WTC11 (cell line): ENCODE measurements around the gene BUD13. TPM values are rescaled to one million over a fixed set of nuclear protein-coding genes. Genes with fewer than 3 reads are reported as not detected.

ENCODE experiments used
- ATAC-seq: fragments of 200-7000 bp; cut with Tn5 transposase; 2 replicates; pipeline ENCODE4 v1.10.0; 2021; ENCODE audit warnings: mild to moderate bottlenecking, moderate library complexity
- CTCF ChIA-PET: fragments of 300-600 bp; sonication (Branson Sonifier 250); formaldehyde crosslinking; loops from one replicate; lab custom pipeline; 2021; ENCODE audit warnings: antibody characterized with exemption; lab: Charles Lee
- POLR2A ChIA-PET: fragments of 350-600 bp; sonication (Branson Sonifier 250); formaldehyde crosslinking; loops from one replicate; lab custom pipeline; 2021; ENCODE audit warnings: antibody characterized with exemption; lab: Charles Lee
- DNase-seq: peaks from one replicate; pipeline ENCODE4 v3.0.0; 2021; ENCODE audit warnings: low spot score
- H3K27ac Mint-ChIP-seq: 2 replicates; pipeline ENCODE4 v1.8.0; 2021; ENCODE audit warnings: mixed read lengths
- H3K27me3 Mint-ChIP-seq: 2 replicates; pipeline ENCODE4 v1.8.0; 2021; ENCODE audit warnings: low read depth, mild to moderate bottlenecking, moderate library complexity, mixed read lengths
- H3K36me3 Mint-ChIP-seq: 2 replicates; pipeline ENCODE4 v1.8.0; 2021; ENCODE audit warnings: mixed read lengths
- H3K4me1 Mint-ChIP-seq: 2 replicates; pipeline ENCODE4 v1.8.0; 2022; ENCODE audit warnings: mixed read lengths
- H3K4me3 Mint-ChIP-seq: 2 replicates; pipeline ENCODE4 v1.8.0; 2021; ENCODE audit warnings: mild to moderate bottlenecking, moderate library complexity, mixed read lengths
- H3K9me3 Mint-ChIP-seq: 2 replicates; pipeline ENCODE4 v1.8.0; 2021; ENCODE audit warnings: mixed read lengths
- AFF4 ChIP-seq: sonication (generic); formaldehyde crosslinking; IDR thresholded peaks from 2 replicates; pipeline ENCODE4 v1.8.1; 2023; ENCODE audit warnings: mild to moderate bottlenecking, missing genetic modification reagents, borderline replicate concordance
- ARID4B ChIP-seq: sonication (generic); formaldehyde crosslinking; IDR thresholded peaks from 2 replicates; pipeline ENCODE4 v1.8.0; 2023; ENCODE audit warnings: missing genetic modification reagents, mild to moderate bottlenecking, borderline replicate concordance
- E2F1 ChIP-seq: sonication (generic); formaldehyde crosslinking; IDR thresholded peaks from 2 replicates; pipeline ENCODE4 v1.8.0; 2022; ENCODE audit warnings: mild to moderate bottlenecking, missing genetic modification reagents
- E2F5 ChIP-seq: sonication (generic); formaldehyde crosslinking; IDR thresholded peaks from 2 replicates; pipeline ENCODE4 v1.8.1; 2022; ENCODE audit warnings: mild to moderate bottlenecking, moderate library complexity, missing genetic modification reagents
- ERG ChIP-seq: fragments of 250-450 bp; sonication (Bioruptor Pico); IDR thresholded peaks from 2 replicates; pipeline ENCODE4 v1.8.0; 2021; ENCODE audit warnings: mild to moderate bottlenecking
- GTF2I ChIP-seq: fragments of 250-450 bp; sonication (Bioruptor Pico); conservative IDR thresholded peaks from 2 replicates; pipeline ENCODE4 v1.4.0; 2021; ENCODE audit warnings: mild to moderate bottlenecking
- IRF1 ChIP-seq: sonication (generic); formaldehyde crosslinking; IDR thresholded peaks from 2 replicates; pipeline ENCODE4 v1.8.0; 2023; ENCODE audit warnings: missing genetic modification reagents
- JUN ChIP-seq: sonication (generic); formaldehyde crosslinking; IDR thresholded peaks from 2 replicates; pipeline ENCODE4 v1.8.0; 2023; ENCODE audit warnings: mild to moderate bottlenecking, missing genetic modification reagents
- MAX ChIP-seq: sonication (generic); formaldehyde crosslinking; IDR thresholded peaks from 2 replicates; pipeline ENCODE4 v1.8.0; 2022; ENCODE audit warnings: mild to moderate bottlenecking, missing genetic modification reagents
- SOX15 ChIP-seq: fragments of 250-450 bp; sonication (Bioruptor Pico); IDR thresholded peaks from 2 replicates; pipeline ENCODE4 v1.9.0; 2021; ENCODE audit warnings: mild to moderate bottlenecking
- ZNF532 ChIP-seq: fragments of 250-450 bp; sonication (Bioruptor Pico); IDR thresholded peaks from 2 replicates; pipeline ENCODE4 v1.9.0; 2021; ENCODE audit warnings: mild to moderate bottlenecking, borderline replicate concordance
- total RNA-seq: library from RNA; stranded (reverse); gene quantifications from 3 replicates; pipeline ENCODE4 v1.2.3, GENCODE V29; 2021

BUD13 gene
- total RNA-seq, 1 experiment from 2014 or later = 20.7 TPM

- TF ChIP-seq E2F1 (CRISPR knock-in tag) (no peak), ERG (CRISPR knock-in tag) (no peak), E2F5 (CRISPR knock-in tag) (no peak), ARID4B (CRISPR knock-in tag) (no peak), GTF2I (CRISPR knock-in tag) (no peak), IRF1 (CRISPR knock-in tag) (no peak), MAX (CRISPR knock-in tag) (no peak)
Measured at GRCh38 chr11:116733969-116734508, 38.7 kb downstream of the BUD13 start (continued).

GRCh38 chr11:116733043-116733755, 39.6 kb downstream of the BUD13 start:
- no peak; the same call in 1 of the 2 replicates for ATAC-seq
- H3K27ac Mint-ChIP-seq = no peak overlapping the region
- CTCF ChIA-PET = interaction anchor here (0.6 to 4.6 kb wide), 37 partner anchors 9 to 848 kb away, joined by 3 to 91 read pairs (median 6); partner anchors contain the start of genes APOA5 and ZPR1
- no peak for DNase-seq
- no peaks in the 10 kb centered on the region for H3K36me3 Mint-ChIP-seq
- no peaks in the 10 kb centered on the region for H3K27me3 Mint-ChIP-seq
- H3K4me3 Mint-ChIP-seq = no peak overlapping the region
- H3K4me1 Mint-ChIP-seq = peaks cover 36% of the 10 kb centered on the region
- POLR2A ChIA-PET = no interaction called here
- no peaks in the 10 kb centered on the region for H3K9me3 Mint-ChIP-seq
- no peak for TF ChIP-seq ERG (CRISPR knock-in tag)
- TF ChIP-seq SOX15 = no peak
- TF ChIP-seq JUN (CRISPR knock-in tag) = no peak
- no peak for TF ChIP-seq ZNF532
- no peak for TF ChIP-seq AFF4 (CRISPR knock-in tag)
